GM21515 (cell line): ENCODE data around the gene FBLIM1.

Source experiments
- ATAC-seq: cut with Tn5 transposase; IDR thresholded peaks from one replicate; pipeline ENCODE4 v1.9.1; 2021; ENCODE audit not compliant: unreplicated experiment

The FBLIM1 gene, protein sequence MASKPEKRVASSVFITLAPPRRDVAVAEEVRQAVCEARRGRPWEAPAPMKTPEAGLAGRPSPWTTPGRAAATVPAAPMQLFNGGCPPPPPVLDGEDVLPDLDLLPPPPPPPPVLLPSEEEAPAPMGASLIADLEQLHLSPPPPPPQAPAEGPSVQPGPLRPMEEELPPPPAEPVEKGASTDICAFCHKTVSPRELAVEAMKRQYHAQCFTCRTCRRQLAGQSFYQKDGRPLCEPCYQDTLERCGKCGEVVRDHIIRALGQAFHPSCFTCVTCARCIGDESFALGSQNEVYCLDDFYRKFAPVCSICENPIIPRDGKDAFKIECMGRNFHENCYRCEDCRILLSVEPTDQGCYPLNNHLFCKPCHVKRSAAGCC

DNA sequence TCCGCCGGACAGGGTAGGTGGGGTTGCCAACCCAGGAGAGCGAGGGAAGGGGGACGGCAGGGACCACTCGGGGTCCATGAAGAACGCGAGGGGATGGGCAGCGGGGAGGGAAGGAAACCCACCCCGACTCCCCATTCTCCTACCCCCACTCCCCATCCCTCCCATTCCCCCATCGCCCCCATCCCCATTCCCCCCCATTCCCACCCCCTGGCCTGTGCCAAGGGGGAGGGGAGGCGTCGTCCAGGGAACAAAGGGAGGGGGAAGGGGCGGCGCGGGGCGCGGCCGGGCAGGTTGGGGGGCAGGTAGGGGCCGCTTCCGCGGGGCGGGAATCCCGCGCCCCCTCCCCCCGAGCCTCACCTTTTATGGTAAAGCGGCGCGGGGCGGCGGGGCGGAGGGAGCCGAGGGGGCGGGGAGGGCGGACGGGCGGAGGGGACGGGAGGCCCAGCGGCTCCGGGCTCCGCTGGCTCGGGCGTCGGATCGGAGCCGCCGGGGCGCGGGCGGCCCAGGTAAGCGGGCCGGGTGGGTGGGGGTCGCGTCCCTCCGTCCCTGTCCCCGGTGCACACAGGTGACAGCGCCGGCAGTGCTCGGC lies at the start of gene FBLIM1:
FBLIM1 (plus strand) TSS at position 453 of the 589 bp plus-strand sequence. CDS start 6,189 bp downstream, outside the sequence.
- ATAC-seq, result no peak

DNA sequence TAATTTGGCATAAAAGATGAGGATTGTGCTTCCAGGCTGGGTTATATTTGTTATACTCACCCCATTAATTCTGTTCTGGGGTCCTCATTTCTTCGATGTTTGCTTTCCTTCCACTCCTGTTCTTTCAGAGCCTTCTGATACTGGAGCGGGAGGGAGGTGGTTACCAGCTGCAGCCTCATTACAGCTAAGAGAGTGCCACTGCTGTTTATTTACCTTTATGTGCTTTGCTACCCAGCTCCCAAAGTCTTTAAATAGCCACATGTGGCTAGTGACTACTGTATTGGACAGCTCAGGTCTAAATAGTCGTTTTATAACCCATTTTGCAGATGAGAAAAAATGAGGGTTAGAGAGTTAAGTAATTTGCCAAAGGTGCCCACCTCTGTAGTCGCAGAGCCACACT lies 49.4 kb upstream of the FBLIM1 start:
- no peak for ATAC-seq

DNA sequence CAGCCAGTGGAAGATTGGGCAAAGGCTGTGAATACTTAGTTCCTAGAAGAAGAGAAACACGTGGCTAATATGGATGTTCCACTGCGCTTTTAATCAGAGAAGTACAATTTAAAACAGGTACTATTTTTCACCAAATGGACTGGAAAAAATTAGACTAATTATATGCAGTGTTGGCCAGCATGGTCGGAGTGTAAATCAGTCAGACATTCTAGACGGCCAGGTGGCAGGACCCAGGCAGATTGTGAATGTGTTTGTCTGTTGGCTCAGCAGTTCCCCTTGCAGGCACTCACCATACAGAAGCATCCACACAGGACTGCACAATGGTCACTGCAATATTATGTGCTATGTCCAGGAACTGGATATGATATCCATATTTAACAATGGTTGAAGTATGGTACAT lies 46.4 kb upstream of the FBLIM1 start:
- ATAC-seq, result no peak

DNA sequence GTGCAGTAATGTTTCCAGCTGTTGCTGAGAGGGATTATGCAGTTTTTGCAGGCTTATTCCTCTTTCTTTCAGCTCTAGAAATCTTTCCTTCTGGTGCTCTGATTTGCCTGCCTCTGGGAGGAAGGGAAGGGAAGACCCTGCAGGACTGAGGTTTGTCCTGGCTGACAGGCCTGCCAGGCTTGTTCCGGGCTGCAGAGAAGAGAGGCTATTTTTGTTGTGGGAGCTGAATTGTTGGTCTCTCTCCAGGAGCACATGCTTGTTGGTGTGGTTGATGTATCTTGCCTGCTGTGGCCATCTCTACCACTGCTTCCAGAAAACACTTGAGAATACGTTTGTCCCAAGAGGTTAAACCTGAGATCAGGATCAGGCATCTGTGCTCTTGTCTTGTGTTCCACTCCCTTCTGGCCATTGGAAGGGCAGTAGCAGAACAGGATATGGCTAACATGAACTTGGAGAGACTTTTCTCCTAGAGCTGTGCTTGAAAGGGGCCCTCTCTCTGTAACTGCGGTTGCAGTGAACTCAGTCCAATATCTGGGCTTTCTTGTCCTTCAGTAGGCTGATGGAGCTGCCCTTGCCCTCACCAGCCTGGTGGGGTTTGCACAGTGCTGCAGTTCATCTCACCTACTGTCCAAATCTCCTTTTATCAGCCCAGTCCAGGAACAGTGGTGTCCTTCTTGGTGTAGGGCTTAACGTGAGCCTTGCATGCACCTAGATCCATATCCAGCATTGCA lies 44.0 kb upstream of the FBLIM1 start:
- ATAC-seq, result no peak

DNA sequence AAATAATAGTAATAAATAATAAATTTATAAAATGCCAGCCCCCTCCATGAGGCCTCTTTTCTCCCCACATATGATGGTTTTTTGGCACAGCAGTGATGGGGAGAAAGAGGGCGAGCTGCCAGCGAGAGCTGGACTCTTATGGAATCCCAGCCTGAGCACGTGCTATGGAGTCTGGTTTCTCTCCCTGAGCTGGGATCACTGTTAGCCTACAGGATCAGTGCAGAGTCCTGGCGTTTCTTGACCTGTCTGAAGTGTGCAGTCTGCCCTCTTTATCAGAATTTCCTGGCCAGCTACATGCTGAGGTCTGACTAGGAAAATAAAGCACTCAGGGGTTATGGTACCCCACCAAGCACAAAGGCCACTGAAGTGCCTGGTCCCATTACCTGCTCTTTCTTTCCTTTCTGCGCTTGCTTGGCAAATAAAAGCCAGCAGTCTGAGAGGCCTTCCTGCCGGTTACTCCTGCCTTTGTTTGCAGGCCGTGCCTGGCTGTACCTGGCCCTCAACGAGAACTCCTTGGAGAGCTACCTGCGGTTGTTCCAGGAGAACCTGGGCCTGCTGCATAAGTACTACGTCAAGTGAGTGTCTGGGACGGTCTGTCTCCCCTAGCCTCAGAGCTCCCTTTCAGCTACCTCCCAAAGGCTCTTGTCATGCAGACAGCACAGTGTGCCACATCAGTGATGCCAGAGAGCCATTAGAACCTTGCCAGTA lies 41.0 kb upstream of the FBLIM1 start:
- no peak for ATAC-seq

DNA sequence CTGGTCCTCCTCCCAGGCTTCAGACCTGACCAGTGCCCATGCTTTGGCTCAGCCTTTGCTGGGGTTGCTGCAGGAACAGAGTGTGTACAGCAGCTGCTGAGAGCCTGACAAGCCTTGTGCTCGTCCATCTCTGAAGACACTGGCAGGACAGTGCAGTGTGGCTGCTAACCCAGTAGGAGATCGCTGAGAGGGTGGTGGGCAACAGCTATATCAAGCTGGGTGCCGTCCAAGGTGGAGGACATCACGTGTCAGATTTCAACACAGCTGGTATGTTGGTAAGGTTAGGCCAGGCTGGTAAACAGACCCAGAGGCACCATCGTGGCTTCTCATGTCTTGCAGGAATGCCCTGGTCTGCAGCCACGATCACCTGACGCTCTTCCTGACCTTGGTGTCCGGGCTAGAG lies 40.4 kb upstream of the FBLIM1 start:
- ATAC-seq, result no peak

DNA sequence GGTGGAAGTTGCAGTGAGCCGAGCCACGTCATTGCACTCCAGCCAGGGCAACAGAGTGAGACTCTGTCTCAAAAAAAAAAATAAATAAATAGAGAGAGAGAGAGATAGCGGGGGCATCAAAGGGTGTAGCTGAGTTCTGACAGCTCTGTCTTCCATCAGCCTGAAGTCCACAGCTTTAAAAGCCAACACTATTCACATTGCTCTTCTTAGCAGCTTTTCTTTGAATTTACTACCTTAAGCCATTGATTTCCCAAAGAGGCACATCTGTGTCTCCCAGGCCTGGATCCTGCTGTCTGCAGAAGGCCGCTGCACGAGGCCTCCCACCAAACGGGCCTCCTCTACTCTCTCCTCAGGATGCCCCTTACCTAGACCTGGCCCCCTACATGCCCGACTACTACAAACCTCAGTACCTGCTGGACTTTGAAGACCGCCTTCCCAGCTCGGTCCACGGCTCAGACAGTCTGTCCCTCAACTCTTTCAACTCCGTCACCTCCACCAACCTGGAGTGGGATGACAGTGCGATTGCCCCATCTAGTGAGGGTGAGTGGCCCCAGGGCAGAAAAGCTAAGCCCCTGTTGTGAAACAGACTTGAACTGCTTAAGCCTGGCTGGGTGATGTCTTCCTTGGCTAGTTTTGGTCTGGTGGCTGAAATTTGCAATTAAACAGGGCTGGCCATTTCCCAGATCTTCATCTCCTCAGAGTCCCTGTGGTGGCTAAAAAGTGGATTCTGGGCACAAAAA lies 39.0 kb upstream of the FBLIM1 start:
- no peak for ATAC-seq

DNA sequence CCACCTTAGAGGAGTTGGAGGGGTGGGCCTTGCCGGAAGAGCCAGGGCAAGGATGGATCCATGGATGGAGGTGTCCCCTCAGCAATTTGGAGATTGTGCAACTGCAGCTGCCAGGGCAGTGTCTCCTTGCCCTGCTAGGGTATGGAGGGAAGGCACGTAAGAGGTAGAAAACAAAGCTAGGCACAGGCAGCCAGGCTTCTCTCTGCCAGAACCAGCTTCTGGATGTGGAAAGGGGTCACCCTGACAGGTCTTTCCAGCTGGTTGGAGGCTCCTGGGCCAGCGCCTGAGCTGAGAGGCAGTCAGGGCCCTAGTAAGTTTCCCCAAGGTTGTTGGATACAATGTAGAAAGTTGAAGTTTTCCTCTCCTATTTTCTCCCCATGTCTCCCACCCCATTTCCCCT lies 37.7 kb upstream of the FBLIM1 start:
- no peak for ATAC-seq

DNA sequence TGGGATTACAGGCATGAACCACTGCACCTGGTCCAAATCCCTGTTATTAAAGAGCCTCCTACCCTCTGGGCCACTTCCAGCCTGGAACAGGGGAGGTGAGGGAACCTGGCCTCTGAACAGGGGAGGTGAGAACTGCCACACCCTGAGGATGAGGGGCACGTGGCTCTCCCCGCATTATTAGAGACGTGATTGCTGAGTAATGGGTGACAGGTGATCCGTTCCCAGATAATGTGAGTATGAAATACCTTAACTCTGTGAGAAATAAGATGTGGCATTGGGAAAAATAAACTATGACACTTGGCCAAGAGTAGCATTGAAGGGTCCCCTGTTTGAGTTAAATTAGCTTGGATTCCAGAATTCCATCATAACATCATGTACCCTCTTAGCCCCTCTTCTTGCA lies 36.2 kb upstream of the FBLIM1 start:
- ATAC-seq, result no peak

DNA sequence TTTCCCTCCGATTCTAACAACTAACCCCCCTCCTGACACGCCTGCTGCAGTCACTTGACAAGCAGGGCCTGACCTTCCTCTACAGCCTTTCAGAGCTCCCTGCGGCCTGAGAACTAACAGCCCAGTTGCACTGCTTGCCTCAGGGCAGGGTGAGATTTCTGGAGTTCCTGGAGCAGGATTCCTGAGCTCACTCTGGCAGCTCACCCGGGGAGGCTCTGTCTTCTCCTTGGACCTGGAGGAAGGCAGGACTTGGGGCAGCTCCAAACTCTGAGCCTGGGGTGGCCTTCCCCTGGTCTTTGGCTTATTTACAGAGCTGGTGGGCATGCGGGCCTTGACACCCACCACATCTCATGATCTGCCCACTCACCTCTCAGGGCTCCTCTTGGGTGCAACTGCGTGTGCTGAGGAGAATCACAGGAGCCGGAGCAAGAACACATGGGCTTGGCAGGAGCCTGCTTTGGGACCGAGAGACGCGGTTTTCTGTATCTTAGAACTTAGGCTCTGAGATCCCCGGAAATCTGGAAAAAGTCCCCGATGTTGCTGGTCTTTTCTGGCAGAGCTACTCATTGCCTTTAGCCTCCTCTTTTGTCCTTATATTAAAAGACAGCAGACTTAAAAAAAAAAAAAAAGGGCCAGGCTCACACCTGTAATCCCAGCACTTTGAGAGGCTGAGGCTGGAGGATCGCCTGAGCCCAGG lies 35.6 kb upstream of the FBLIM1 start:
- ATAC-seq, result no peak

DNA sequence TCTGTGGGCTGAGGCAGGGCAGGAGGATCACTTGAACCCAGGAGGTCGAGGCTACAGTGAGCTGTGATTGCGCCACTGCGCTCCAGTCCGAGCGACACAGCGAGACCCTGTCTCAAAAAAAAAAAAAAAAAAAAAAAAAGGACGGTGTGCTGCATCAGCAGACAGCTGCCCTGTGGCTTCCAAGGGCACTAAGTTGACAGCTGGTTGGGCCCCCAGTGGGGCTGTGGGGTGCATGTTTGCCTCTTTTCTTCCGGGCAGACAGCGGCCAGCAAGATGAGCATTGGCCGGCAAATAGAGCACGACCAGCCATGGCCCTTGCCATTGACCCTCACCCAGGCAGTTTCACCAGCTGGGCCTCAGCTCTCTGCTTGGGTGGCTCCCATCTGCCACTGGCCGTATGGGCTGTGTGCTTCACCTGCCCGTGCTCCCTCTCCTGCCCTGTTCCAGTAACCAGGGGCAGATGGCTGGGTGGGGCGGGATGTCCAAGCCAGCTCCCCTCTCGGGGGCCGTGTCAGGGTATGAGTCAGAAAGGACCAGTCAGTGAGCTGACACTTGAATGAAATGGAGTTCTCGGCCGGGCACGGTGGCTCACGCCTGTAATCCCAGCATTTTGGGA lies 34.9 kb upstream of the FBLIM1 start:
- no peak for ATAC-seq

DNA sequence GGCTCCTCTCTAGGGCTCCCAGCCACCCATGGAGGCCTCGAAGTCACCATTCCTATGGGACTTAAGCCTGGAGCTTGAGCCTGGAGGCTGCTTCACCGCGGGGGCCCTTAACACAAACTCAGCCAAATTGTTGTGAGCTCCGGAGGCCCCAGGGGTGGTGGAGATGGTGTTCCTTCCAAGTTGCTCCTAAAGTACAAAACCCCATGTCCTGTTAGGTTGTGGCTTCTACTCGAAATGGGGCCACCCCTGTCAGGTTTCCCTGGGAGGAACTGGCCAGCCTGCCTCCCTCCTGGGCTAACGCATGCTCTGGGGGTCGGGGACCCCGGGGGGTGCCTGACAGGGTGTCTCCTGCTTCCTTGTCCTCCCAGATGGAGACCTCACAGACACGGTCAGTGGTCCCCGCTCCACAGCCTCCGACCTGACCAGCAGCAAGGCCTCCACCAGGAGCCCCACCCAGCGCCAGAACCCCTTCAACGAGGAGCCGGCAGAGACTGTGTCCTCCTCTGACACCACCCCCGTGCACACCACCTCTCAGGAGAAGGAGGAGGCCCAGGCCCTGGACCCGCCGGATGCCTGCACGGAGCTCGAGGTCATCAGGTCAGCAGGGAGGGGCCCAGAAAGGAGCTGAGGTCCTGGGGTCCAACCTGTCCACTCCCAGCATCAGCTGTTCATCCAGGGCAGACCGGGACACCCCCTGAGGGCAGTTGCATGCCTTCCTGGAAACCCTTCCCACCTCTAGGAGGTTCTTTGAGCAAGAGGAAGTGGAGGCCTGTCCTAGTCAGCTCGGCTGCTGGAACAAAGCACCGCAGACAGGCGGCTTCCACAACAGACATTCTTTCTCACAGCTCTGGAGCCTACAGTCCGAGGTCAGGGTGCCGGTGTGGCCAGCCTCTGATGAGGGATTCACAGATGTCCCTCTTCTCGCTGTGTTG lies 33.4 kb upstream of the FBLIM1 start:
- ATAC-seq, result no peak

DNA sequence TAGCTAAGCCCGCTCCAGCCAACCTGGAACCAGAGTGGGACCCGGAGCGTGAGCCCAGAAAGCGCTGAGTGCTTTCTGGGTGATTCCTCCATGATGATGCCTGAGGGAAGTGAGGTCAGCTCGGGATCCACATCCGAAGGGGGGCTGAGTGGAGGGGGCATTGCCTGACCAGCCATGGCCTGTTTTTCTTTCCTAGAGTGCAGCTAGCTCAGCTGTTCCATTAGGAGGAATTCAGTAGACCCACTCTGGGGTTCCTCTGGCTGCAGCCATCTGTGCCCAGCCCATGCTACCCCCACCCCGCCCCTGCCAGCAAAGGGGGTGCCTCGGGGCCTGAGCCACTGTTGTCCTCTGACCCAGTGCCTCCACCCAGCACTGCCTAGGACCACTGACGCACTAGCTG lies 32.1 kb upstream of the FBLIM1 start:
- ATAC-seq, result no peak

DNA sequence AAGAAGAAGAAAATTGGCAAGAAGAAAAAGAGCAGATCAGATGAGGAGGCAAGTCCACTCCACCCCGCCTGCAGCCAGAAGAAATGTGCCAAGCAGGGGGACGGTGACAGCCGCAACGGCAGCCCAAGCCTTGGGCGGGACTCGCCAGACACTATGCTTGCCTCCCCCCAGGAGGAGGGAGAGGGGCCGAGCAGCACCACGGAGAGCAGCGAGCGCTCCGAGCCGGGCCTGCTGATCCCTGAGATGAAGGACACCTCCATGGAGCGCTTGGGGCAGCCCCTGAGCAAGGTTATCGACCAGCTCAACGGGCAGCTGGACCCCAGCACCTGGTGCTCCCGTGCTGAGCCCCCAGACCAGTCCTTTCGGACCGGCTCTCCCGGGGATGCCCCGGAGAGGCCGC lies 31.6 kb upstream of the FBLIM1 start:
- ATAC-seq, result no peak

DNA sequence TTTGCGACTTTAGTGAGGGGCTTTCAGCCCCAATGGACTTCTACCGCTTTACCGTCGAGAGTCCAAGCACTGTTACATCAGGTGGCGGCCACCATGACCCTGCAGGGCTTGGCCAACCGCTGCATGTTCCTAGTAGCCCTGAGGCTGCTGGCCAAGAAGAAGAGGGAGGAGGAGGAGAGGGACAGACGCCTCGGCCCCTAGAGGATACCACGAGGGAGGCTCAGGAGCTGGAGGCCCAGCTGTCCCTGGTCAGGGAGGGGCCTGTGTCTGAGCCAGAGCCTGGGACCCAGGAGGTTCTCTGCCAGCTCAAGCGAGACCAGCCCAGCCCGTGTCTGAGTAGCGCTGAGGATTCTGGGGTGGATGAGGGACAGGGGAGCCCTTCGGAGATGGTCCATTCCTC lies 31.2 kb upstream of the FBLIM1 start:
- ATAC-seq, result no peak

DNA sequence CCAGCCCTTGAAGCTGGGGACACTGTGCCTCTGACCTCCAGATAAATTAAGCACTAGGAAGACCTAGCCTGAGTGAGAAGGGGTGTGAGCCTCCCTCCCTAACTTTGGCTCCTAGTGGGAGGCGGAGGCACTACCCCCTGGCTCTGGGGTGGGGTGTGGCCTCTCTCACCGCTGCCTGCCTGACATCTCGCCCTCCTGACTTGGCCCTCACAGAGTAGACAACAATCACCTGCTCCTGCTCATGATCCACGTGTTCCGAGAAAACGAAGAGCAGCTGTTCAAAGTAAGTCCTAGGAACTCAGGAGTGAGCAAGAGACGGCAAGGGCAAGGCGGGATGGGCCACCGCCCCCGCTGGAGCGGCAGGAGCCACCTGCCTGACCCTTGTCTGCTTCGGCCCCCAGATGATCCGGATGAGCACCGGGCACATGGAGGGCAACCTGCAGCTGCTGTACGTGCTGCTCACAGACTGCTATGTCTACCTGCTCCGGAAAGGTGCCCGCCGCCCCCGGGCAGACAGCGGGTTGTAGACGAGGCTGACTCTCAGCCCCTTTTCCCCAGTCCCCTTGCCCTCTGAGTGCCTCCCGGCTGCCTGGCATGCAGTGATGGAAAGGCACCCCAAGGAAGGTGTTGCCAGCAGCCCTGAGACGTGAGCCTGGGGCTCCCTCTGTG lies 30.6 kb upstream of the FBLIM1 start:
- ATAC-seq, result no peak

DNA sequence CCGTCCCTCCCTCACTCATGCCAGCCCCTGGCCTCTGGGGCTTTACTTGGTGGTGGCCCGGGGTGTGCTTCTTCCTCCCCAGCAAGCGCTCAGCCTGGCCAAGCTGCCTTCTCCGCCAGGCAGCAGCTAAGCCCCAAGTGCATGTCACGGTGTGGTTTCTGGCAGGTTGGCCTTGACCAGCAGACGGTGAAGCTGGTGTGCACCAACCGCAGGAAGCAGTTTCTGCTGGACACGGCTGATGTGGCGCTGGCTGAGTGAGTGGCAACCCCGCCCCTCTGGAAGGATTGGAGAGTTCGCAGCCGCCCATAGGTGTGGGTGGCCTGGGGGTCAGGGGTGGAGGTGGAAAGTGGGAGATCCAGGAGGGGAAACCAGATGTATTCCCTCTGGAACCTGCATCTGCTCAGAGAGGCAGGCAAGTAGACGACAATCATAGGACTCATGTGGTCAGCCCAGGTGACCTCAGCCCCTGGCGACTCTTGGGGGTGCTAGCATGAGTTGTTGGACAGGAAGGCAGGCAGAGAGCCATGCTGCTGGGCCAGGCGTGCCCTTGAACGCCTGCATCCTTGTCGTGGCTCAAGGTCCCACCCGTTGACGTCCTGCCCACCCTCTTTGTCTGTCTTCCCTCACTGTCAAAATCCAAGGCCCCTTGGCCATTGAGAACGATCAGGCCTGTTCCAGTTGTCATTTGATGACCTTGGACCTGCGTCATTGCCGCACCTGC lies 29.5 kb upstream of the FBLIM1 start:
- no peak for ATAC-seq

DNA sequence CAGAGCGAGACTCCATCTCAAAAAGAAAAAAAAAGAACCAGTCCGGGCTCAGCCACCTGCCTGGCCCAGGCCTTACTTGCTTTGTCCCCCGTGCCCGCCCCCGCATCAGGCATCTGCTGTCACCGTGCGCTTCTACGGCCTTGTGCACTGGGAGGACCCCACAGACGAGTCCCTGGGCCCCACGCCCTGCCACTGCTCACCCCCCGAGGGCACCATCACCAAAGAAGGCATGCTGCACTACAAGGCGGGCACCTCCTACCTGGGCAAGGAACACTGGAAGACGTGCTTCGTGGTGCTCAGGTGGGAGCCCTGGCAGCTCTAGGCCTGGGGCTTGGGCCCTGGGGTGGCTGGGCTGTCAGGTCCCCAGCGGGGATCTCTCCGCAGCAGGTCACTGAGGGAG lies 28.2 kb upstream of the FBLIM1 start:
- no peak for ATAC-seq
